ENCODE measurements around the gene PABPC1L.
A peak's percentile ranks its signal among the peaks of the same experiment; 100 is the strongest.

The PABPC1L gene

GRCh38 chr20:44897133-44897532, 12.7 kb upstream of the PABPC1L start:
- TF ChIP-seq CTCF (IDR thresholded peaks at IDR 0.05; ENCODE audit: low read depth, low read length): no peak
- peaks cover 22% of the 10 kb centered on the region for H3K36me3 ChIP-seq
- no peaks in the 10 kb centered on the region for H3K27me3 ChIP-seq
- no peaks in the 10 kb centered on the region for H3K9me3 ChIP-seq
- H3K4me1 ChIP-seq: no peaks in the 10 kb centered on the region
- DNase-seq: no peak
- H3K4me3 ChIP-seq (ENCODE audit: low read depth, low read length): no peak overlapping the region

- Histone ChIP-seq H3K36me3 (peaks cover 50% of the 10 kb centered on the region), H3K4me3 (ENCODE audit: low read depth, low read length) (no peak overlapping the region), H3K9me3 (no peaks in the 10 kb centered on the region), H3K27me3 (no peaks in the 10 kb centered on the region), H3K4me1 (no peaks in the 10 kb centered on the region)
- no peak for TF ChIP-seq CTCF (IDR thresholded peaks at IDR 0.05; ENCODE audit: low read depth, low read length)
- no peak for DNase-seq
Observed at GRCh38 chr20:44900231-44900854, 9.5 kb upstream of the PABPC1L start.

DNA sequence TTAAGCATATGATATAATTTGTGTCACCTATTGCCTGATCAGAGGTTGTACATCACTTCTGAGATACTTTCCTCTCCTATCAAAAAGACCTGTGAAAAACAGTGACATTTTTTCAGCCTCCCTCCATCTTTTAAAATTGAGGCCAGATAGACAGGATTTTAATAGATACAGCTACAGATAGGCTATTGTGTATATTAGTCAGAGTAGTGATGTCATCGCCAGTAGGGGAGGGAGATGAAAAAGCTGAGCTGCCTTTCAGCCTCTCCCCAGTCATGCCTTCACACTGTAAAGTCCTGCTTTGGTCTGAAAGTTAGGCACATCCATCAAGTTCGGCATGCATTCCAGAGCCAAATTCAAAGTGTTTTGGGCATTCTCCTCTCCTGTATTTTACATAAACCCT, 7.9 kb upstream of the PABPC1L start:
- peaks cover 62% of the 10 kb centered on the region for H3K36me3 ChIP-seq
- no peaks in the 10 kb centered on the region for H3K4me1 ChIP-seq
- no peaks in the 10 kb centered on the region for H3K27me3 ChIP-seq
- no peak overlapping the region for H3K4me3 ChIP-seq (ENCODE audit: low read depth, low read length)
- no peak for TF ChIP-seq CTCF (IDR thresholded peaks at IDR 0.05; ENCODE audit: low read depth, low read length)
- DNase-seq: no peak
- H3K9me3 ChIP-seq: no peaks in the 10 kb centered on the region

- Histone ChIP-seq H3K9me3 (no peaks in the 10 kb centered on the region), H3K4me3 (ENCODE audit: low read depth, low read length) (no peak overlapping the region), H3K36me3 (peaks cover 64% of the 10 kb centered on the region), H3K4me1 (no peaks in the 10 kb centered on the region), H3K27me3 (no peaks in the 10 kb centered on the region)
- no peak for DNase-seq
- no peak for TF ChIP-seq CTCF (IDR thresholded peaks at IDR 0.05; ENCODE audit: low read depth, low read length)
Observed at GRCh38 chr20:44904377-44904776, 5.5 kb upstream of the PABPC1L start.

GRCh38 chr20:44908987-44909871, 631 bp upstream of the PABPC1L start:
- no peak for TF ChIP-seq CTCF (IDR thresholded peaks at IDR 0.05; ENCODE audit: low read depth, low read length)
- no peaks in the 10 kb centered on the region for H3K9me3 ChIP-seq
- no peak for DNase-seq

More at GRCh38 chr20:44908987-44909871, 631 bp upstream of the PABPC1L start:
- peak overlapping the region; percentile 69 for H3K4me3 ChIP-seq (ENCODE audit: low read depth, low read length)
- H3K4me1 ChIP-seq: no peaks in the 10 kb centered on the region
- H3K27me3 ChIP-seq: no peaks in the 10 kb centered on the region
- peaks cover 31% of the 10 kb centered on the region for H3K36me3 ChIP-seq

Data from BE2C (cell line).